ENCODE measurements around the gene KCNJ15. TPM values are rescaled to one million over a fixed set of nuclear protein-coding genes. Genes with fewer than 3 reads are reported as not detected.

KCNJ15 gene
- total RNA-seq, 4 donors from 2014 or later, result 4.6 to 9.2 (median 6.5) TPM

- Histone ChIP-seq H3K4me1 (peaks cover 46% of the 10 kb centered on the region), H3K27me3 (no peaks in the 10 kb centered on the region), H3K27ac (peak overlapping the region; percentile 57), H3K4me3 (no peak overlapping the region), H3K9me3 (no peaks in the 10 kb centered on the region), H3K36me3 (no peaks in the 10 kb centered on the region)
- 54% methylated on average over 5 of the region's 5 CpGs for WGBS
- no peak for TF ChIP-seq CTCF (IDR thresholded peaks at IDR 0.05)
- TF ChIP-seq POLR2AphosphoS5 (IDR thresholded peaks at IDR 0.05), result no peak
- TF ChIP-seq EP300 (IDR thresholded peaks at IDR 0.05), result no peak
- TF ChIP-seq POLR2A (IDR thresholded peaks at IDR 0.05), result no peak
- DNase-seq (ENCODE audit: low spot score in 2 of 2), result no peak
These were observed 12.2 kb downstream of the KCNJ15 start for GRCh38 chr21:38268864-38269575.

- TF ChIP-seq EP300 (IDR thresholded peaks at IDR 0.05) (no peak), POLR2A (IDR thresholded peaks at IDR 0.05) (no peak), POLR2AphosphoS5 (IDR thresholded peaks at IDR 0.05) (no peak), CTCF (IDR thresholded peaks at IDR 0.05) (no peak)
- H3K9me3 ChIP-seq, result no peaks in the 10 kb centered on the region
- H3K27me3 ChIP-seq, result no peaks in the 10 kb centered on the region
- peaks cover 46% of the 10 kb centered on the region for H3K4me1 ChIP-seq
- H3K27ac ChIP-seq, result no peak overlapping the region
- DNase-seq (ENCODE audit: low spot score in 2 of 2), result no peak
- 19% methylated on average over 2 of the region's 2 CpGs for WGBS
- no peak overlapping the region for H3K4me3 ChIP-seq
- H3K36me3 ChIP-seq, result no peaks in the 10 kb centered on the region
These were observed 12.8 kb downstream of the KCNJ15 start for GRCh38 chr21:38269576-38269936.

- no peak for TF ChIP-seq EP300 (IDR thresholded peaks at IDR 0.05)
- Histone ChIP-seq H3K27ac (no peak overlapping the region), H3K9me3 (no peaks in the 10 kb centered on the region), H3K36me3 (no peaks in the 10 kb centered on the region), H3K4me1 (peaks cover 46% of the 10 kb centered on the region), H3K27me3 (no peaks in the 10 kb centered on the region), H3K4me3 (no peak overlapping the region)
- no peak for DNase-seq (ENCODE audit: low spot score in 2 of 2)
- WGBS, result no CpG with 5 or more reads among the region's 6 CpGs
These were observed 15.4 kb downstream of the KCNJ15 start for GRCh38 chr21:38272215-38272614.

- 83% methylated on average over 8 of the region's 8 CpGs for WGBS
- Histone ChIP-seq H3K27ac (no peak overlapping the region), H3K4me1 (peaks cover 36% of the 10 kb centered on the region)
These were observed 17.2 kb downstream of the KCNJ15 start for GRCh38 chr21:38273745-38274542.

GRCh38 chr21:38277501-38278131, 20.8 kb downstream of the KCNJ15 start:
- no peak for DNase-seq (ENCODE audit: low spot score in 2 of 2)
- Histone ChIP-seq H3K27ac (peak overlapping the region; percentile 43), H3K36me3 (no peaks in the 10 kb centered on the region), H3K4me3 (no peak overlapping the region), H3K4me1 (peaks cover 13% of the 10 kb centered on the region), H3K27me3 (no peaks in the 10 kb centered on the region), H3K9me3 (no peaks in the 10 kb centered on the region)
- TF ChIP-seq EP300 (IDR thresholded peaks at IDR 0.05) (no peak), POLR2AphosphoS5 (IDR thresholded peaks at IDR 0.05) (no peak), CTCF (IDR thresholded peaks at IDR 0.05) (no peak), POLR2A (IDR thresholded peaks at IDR 0.05) (no peak)
- WGBS, result 38% methylated on average over 9 of the region's 9 CpGs

More at GRCh38 chr21:38273745-38274542, 17.2 kb downstream of the KCNJ15 start:
- Histone ChIP-seq H3K36me3 (no peaks in the 10 kb centered on the region), H3K9me3 (no peaks in the 10 kb centered on the region), H3K27me3 (no peaks in the 10 kb centered on the region), H3K4me3 (no peak overlapping the region)
- DNase-seq (ENCODE audit: low spot score in 2 of 2), result no peak
- no peak for TF ChIP-seq EP300 (IDR thresholded peaks at IDR 0.05)

- Histone ChIP-seq H3K27me3 (no peaks in the 10 kb centered on the region), H3K36me3 (no peaks in the 10 kb centered on the region), H3K27ac (no peak overlapping the region), H3K4me1 (peaks cover 22% of the 10 kb centered on the region), H3K4me3 (no peak overlapping the region), H3K9me3 (no peaks in the 10 kb centered on the region)
- 91% methylated on average over 5 of the region's 5 CpGs for WGBS
- TF ChIP-seq POLR2A (IDR thresholded peaks at IDR 0.05), result no peak
- no peak for TF ChIP-seq EP300 (IDR thresholded peaks at IDR 0.05)
- no peak for DNase-seq (ENCODE audit: low spot score in 2 of 2)
These were observed 23.7 kb downstream of the KCNJ15 start for GRCh38 chr21:38280454-38280853.
